HG02943 (cell line): ENCODE measurements around the gene LCMT1.
"Not testable (repeated sequence)": the region's sequence is repeated elsewhere in the genome, so short reads cannot be mapped to it uniquely, and the experiment has no call there.

Source experiments
- ATAC-seq: cut with Tn5 transposase; IDR thresholded peaks from one replicate; pipeline ENCODE4 v1.9.1; 2021; ENCODE audit warnings: mild to moderate bottlenecking, low read depth, moderate library complexity; ENCODE audit not compliant: unreplicated experiment

Gene LCMT1

DNA sequence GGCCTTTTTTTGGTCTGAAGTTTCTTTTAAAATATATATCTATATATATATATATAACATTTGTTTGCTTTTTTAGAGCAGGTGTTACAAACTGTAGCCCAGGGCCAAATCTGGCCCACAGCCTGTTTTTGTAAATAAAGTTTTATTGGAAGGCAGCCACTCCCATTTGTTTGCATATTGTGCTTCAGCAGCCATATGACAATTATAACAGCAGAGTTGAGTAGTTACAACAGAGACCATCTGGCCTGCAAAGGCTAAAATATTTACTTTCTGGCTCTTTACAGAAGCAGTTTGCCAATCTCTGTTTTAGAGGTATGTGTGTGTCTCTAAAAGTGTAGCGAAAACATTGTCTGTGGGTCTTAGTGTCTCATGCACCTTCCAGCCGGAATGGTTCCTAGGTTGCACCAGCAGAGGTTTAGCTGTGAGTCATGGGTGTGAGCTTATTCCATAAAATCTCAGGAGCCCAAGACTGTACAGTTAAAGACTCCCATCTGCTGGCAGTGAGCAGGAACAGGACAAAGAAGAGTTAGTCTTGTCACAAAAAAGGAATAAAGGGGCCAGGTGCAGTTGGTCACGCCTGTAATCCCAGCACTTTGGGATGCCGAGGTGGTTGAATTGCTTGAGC is 23.8 kb downstream of the LCMT1 start:
- no peak for ATAC-seq

- ATAC-seq = no peak
These were observed 26.6 kb downstream of the LCMT1 start for GRCh38 chr16:25138130-25138529.

- ATAC-seq = no peak
These were observed 28.9 kb downstream of the LCMT1 start for GRCh38 chr16:25140459-25140858.

DNA sequence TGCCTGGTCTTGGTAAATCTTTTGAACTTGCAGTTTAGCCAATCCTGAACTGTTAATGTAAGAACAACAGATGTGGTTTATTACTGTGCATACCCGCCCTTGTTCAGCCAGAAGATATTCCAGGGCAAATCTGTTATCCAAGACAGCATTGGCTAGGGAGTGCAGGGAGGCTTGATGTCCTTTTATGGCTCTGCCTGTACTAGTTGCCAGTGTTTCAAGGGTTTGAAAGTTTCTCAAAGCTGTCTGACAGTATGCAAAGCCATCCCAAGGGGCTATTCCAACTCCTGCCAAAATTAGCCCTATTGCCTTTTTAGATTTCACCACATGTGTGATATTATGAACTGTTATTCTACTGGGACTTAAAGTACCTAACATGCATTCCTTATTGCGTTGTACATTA is 30.1 kb downstream of the LCMT1 start:
- ATAC-seq = no peak

GRCh38 chr16:25143928-25144327 is 32.4 kb downstream of the LCMT1 start:
- no peak for ATAC-seq

DNA sequence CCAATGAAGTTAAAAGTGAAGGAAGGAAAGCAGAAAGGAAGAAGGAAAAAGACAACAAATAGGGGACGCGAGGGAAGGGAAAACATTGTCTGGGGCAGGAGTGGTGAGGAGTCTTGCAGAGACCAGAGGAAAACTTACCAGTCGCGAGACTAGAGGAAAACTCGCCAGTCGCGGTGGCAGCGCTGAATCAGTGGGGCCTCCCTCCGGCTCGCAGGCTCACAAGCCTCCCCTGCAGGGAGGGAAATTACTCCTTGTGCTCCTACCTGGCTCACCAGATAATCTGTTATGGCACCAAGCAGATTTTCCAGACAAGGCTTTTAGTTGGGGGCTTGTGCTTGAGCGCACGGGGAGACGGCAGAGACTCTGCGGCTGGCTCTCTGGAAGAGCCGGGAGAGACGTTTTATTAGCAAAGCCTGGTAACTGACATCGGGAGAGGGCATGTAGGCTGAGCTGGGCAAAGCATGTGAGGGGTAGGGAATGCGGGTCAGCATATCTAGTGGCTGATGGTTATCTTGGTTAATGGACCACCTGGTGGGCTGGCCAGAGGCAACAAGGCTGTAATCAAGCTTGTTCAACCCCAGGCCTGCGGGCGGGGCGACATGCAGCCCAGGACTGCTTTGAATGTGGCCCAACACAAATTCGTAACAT is 37.1 kb downstream of the LCMT1 start:
- no peak for ATAC-seq

GRCh38 chr16:25151996-25152395 is 40.5 kb downstream of the LCMT1 start:
- no peak for ATAC-seq

DNA sequence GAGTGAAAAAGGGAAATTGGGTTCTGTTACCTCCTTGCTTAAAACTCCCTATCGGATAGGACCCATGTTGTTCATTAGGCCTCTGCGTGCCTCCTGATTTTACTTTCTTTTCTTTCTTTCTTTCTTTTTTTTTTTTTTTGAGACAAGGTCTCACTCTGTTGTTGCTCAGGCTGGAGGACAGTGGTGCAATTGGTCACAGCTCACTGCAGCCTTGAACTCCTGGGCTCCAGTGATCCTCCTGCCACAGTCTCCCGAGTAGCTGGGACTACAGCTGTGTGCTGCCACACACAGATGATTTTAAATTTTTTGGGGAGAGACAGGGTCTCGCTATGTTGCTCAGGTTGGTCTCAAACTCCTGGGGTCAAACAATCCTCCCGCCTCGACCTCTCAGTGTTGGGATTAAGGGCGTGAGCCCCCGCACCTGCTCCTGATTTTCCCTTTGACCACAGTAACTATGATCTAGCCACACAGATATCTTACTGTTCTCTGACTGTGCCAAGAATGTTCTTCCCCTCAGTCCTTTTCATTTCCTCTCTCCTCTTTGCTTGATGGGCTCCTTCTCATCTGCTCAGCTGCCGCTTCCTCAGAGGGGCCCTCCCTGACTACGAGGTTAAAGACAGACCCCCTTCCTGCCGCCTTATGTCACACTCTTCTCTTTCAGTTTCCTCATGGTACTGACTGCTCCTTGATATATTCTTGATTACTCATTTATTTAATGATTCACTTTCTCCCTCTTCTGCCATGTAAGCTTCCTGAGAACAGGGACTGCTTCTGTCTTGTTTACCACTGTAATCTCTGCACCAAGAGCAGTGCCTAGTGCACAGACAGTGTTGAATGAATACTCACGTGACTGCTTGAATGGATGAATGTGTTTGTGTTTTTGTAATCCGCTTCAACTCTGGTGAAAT is 44.3 kb downstream of the LCMT1 start:
- no peak for ATAC-seq

DNA sequence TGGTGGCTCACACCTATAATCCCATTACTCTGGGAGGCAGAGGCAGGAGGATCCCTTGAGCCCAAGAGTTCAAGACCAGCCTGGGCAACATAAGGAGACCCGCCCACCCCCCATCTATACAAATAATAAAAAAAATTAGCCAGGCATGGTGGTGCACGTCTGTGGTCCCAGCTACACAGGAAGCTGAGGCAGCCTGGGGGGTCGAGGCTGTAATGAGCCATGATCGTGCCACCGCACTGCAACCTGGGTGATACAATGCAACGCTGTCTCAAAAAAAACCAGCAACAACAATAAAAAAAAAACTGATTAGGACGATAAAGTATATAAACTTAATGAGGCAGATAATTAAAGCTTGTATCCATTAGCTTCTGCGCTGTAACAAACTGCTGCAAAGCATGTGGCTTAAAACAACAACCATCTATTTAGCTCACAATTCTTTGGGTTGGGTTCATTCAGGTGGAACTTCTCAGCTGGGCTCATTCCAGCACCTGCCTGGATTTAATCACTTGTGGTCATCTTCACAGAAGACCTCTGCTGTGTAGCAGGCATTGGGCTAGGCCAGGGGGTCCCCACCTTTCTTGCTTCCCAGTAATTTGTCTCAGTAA is 45.8 kb downstream of the LCMT1 start:
- ATAC-seq = no peak

GRCh38 chr16:25158401-25158800 is 46.9 kb downstream of the LCMT1 start:
- no peak for ATAC-seq

GRCh38 chr16:25161753-25162367 is 50.3 kb downstream of the LCMT1 start:
- no peak for ATAC-seq

GRCh38 chr16:25163683-25164082 is 52.1 kb downstream of the LCMT1 start:
- no peak for ATAC-seq

- ATAC-seq = no peak
These were observed 53.7 kb downstream of the LCMT1 start for GRCh38 chr16:25165284-25165683.

GRCh38 chr16:25167920-25168319 is 56.4 kb downstream of the LCMT1 start:
- ATAC-seq = not testable (repeated sequence)

DNA sequence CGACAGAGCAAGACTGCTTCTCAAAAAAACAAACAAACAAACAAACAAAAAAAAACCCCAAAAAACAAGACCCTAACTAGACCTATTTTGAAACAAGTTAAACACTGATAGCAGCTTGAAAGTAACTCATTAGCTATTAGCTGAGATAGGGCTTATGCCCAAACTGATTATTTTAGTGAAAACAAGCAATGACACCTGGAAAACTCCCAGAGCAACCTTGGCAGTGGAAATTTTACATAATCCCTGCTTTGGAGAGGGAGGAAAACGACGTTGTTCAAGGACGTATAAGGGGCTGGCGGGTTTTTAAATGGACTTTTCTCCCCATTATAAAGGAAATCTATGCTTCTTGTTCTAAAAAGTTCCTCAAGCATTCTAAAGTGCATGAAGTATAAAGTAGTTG is 59.8 kb downstream of the LCMT1 start:
- no peak for ATAC-seq

DNA sequence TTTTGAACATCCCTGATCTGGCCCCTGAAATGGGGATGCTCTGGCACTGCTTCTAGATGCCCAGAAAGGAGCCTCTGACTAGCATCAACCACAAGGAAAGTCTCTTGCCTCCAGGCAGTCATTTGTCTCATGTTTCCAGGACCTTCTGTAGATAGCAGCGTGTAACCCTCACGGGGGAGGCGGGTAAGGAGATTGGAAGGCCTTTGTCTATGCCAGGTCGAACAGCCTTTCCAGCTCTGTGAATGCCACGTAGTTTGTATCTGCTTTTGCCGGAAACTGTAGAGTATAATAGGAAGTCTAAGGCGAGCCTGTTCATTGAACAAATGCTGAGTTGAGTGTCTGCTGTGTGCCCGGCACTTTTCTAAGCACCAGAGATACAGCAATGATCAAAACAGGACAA is 61.3 kb downstream of the LCMT1 start:
- ATAC-seq = no peak

DNA sequence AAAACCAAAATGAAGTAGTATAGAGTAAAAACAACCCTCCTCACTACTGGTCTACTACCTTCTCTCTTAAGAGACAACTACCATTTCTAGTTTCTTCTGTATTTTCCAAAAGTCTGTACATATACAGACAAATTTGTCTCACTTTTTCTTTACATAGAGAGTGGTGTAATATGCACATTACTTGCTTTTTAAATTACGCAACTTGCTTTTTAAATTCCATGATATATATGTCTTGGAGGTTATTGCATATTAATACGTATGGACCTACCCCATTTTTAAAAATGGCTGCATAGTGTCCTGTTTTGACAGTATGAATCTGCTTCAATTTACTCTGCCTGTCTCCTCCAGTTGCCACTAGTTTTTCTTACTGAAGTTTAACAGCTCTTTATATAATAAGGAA is 62.7 kb downstream of the LCMT1 start:
- no peak for ATAC-seq

GRCh38 chr16:25176136-25176535 is 64.6 kb downstream of the LCMT1 start:
- ATAC-seq = no peak

DNA sequence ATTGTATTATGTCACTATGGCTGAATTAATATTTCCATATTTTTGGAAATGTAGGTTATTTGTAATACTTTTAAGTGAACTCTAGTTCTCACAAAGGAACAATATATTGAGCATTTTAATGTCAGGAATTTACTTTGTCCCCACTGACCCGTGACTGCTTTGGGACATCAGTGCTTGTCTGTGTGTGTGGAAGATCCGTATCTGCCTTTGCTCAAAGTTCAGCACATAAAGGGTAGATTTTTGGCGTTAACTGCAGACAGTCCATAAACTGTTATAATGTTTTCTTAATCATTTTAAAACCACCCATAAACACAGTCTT is 65.9 kb downstream of the LCMT1 start:
- ATAC-seq = no peak

DNA sequence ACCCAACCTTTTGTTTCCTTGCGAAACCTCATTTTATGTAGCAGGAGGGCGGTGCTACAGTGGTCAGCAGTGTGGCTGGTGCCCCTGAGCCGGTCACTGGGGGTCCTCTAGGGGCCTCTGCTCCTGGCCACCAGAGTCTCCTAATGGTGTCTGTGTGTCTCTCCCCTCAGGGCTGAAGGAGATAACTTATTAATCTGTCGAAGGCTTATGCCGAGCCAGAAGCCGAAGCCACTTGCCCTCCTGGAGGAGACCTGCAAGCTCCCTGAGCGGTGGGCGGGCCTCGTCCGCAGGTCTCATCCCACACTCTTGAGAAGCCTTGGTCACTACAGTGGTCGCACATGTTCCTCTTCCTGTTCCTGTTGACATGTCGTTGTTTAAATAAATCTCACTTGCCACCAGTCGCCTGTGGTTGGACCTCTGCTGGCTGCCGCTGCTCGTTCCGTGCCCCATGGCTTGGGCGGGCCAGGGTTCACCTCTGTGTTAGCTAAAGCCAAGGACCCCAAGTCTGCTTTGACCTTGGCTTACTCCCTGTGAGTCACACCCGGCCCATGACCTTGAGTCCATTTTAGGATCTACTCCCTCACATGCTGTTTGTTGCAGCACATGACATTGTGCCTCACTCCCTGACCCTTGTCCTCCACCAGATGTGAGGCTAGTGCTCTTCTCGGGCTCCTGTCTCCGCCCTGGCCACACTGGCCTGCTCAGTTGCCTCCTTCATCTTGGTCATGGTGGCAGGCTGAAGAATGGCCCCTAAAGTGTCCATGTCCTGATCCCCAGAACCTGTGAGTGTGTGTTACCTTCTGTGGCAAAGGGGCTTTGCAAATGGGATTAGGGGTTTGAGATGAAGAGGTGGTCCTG is 66.5 kb downstream of the LCMT1 start:
- no peak for ATAC-seq
